SW 1271 (cell line): Measurements from ENCODE around the gene SOX4.

Experiments
- DNase-seq, 2 experiments: peaks; one replicate each; lab custom pipeline; 2025; lab: John Stamatoyannopoulos, UW

Gene SOX4

DNA sequence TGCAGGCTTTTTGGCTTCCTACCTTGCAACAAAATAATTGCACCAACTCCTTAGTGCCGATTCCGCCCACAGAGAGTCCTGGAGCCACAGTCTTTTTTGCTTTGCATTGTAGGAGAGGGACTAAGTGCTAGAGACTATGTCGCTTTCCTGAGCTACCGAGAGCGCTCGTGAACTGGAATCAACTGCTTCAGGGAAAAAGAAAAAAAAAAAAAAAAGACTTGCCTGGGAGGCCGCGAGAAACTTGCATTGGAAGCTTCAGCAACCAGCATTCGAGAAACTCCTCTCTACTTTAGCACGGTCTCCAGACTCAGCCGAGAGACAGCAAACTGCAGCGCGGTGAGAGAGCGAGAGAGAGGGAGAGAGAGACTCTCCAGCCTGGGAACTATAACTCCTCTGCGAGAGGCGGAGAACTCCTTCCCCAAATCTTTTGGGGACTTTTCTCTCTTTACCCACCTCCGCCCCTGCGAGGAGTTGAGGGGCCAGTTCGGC lies 420 bp downstream of the SOX4 start:
- DNase-seq, result peak; percentile 38 to 79

DNA sequence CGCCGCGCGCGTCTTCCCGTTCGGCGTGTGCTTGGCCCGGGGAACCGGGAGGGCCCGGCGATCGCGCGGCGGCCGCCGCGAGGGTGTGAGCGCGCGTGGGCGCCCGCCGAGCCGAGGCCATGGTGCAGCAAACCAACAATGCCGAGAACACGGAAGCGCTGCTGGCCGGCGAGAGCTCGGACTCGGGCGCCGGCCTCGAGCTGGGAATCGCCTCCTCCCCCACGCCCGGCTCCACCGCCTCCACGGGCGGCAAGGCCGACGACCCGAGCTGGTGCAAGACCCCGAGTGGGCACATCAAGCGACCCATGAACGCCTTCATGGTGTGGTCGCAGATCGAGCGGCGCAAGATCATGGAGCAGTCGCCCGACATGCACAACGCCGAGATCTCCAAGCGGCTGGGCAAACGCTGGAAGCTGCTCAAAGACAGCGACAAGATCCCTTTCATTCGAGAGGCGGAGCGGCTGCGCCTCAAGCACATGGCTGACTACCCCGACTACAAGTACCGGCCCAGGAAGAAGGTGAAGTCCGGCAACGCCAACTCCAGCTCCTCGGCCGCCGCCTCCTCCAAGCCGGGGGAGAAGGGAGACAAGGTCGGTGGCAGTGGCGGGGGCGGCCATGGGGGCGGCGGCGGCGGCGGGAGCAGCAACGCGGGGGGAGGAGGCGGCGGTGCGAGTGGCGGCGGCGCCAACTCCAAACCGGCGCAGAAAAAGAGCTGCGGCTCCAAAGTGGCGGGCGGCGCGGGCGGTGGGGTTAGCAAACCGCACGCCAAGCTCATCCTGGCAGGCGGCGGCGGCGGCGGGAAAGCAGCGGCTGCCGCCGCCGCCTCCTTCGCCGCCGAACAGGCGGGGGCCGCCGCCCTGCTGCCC lies 1.1 kb downstream of the SOX4 start:
- peak; percentile 16 to 52 for DNase-seq

DNA sequence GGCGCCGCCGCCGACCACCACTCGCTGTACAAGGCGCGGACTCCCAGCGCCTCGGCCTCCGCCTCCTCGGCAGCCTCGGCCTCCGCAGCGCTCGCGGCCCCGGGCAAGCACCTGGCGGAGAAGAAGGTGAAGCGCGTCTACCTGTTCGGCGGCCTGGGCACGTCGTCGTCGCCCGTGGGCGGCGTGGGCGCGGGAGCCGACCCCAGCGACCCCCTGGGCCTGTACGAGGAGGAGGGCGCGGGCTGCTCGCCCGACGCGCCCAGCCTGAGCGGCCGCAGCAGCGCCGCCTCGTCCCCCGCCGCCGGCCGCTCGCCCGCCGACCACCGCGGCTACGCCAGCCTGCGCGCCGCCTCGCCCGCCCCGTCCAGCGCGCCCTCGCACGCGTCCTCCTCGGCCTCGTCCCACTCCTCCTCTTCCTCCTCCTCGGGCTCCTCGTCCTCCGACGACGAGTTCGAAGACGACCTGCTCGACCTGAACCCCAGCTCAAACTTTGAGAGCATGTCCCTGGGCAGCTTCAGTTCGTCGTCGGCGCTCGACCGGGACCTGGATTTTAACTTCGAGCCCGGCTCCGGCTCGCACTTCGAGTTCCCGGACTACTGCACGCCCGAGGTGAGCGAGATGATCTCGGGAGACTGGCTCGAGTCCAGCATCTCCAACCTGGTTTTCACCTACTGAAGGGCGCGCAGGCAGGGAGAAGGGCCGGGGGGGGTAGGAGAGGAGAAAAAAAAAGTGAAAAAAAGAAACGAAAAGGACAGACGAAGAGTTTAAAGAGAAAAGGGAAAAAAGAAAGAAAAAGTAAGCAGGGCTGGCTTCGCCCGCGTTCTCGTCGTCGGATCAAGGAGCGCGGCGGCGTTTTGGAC lies 2.0 kb downstream of the SOX4 start:
- DNase-seq, result no peak

DNA sequence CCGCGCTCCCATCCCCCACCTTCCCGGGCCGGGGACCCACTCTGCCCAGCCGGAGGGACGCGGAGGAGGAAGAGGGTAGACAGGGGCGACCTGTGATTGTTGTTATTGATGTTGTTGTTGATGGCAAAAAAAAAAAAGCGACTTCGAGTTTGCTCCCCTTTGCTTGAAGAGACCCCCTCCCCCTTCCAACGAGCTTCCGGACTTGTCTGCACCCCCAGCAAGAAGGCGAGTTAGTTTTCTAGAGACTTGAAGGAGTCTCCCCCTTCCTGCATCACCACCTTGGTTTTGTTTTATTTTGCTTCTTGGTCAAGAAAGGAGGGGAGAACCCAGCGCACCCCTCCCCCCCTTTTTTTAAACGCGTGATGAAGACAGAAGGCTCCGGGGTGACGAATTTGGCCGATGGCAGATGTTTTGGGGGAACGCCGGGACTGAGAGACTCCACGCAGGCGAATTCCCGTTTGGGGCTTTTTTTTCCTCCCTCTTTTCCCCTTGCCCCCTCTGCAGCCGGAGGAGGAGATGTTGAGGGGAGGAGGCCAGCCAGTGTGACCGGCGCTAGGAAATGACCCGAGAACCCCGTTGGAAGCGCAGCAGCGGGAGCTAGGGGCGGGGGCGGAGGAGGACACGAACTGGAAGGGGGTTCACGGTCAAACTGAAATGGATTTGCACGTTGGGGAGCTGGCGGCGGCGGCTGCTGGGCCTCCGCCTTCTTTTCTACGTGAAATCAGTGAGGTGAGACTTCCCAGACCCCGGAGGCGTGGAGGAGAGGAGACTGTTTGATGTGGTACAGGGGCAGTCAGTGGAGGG lies 2.8 kb downstream of the SOX4 start:
- peak in 1 of 2 experiments; percentile 45 for DNase-seq

DNA sequence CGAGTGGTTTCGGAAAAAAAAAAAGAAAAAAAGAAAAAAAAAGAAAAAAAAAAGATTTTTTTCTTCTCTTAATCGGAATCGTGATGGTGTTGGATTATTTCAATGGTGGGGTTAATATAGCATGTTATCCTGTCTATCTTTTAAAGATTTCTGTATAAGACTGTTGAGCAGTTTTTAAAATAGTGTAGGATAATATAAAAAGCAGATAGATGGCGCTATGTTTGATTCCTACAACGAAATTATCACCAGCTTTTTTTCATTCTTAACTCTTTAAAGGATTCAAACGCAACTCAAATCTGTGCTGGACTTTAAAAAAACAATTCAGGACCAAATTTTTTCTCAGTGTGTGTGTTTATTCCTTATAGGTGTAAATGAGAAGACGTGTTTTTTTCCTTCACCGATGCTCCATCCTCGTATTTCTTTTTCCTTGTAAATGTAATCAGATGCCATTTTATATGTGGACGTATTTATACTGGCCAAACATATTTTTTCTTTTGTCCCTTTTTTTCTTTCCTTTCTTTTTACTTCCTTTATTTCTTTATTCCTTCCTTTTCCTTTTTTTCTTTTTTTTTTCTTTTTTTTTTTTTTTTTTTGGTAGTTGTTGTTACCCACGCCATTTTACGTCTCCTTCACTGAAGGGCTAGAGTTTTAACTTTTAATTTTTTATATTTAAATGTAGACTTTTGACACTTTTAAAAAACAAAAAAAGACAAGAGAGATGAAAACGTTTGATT lies 3.6 kb downstream of the SOX4 start:
- peak in 1 of 2 experiments; percentile 78 for DNase-seq

DNA sequence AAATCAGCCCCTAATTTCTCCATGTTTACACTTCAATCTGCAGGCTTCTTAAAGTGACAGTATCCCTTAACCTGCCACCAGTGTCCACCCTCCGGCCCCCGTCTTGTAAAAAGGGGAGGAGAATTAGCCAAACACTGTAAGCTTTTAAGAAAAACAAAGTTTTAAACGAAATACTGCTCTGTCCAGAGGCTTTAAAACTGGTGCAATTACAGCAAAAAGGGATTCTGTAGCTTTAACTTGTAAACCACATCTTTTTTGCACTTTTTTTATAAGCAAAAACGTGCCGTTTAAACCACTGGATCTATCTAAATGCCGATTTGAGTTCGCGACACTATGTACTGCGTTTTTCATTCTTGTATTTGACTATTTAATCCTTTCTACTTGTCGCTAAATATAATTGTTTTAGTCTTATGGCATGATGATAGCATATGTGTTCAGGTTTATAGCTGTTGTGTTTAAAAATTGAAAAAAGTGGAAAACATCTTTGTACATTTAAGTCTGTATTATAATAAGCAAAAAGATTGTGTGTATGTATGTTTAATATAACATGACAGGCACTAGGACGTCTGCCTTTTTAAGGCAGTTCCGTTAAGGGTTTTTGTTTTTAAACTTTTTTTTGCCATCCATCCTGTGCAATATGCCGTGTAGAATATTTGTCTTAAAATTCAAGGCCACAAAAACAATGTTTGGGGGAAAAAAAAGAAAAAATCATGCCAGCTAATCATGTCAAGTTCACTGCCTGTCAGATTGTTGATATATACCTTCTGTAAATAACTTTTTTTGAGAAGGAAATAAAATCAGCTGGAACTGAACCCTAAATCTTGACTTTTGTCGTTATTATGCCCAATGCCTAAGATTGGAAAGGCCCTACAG lies 4.5 kb downstream of the SOX4 start:
- no peak for DNase-seq

DNA sequence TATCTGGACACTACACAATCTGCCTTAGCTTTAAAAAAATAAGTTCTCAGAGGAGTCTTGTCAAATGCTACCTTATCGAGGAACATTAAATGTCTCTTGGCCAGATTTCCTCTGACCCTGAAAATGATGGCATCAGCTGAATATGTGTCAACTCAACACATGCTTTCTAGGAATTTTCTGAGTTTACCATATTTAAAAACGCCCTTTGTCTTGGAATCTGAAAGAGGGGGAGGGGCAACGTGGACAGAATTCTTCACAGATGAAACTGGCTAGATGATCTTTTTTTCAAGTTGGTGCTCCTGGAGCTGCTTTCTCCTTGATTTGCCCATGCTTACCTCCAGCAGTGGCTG lies 5.1 kb downstream of the SOX4 start:
- DNase-seq, result no peak

DNA sequence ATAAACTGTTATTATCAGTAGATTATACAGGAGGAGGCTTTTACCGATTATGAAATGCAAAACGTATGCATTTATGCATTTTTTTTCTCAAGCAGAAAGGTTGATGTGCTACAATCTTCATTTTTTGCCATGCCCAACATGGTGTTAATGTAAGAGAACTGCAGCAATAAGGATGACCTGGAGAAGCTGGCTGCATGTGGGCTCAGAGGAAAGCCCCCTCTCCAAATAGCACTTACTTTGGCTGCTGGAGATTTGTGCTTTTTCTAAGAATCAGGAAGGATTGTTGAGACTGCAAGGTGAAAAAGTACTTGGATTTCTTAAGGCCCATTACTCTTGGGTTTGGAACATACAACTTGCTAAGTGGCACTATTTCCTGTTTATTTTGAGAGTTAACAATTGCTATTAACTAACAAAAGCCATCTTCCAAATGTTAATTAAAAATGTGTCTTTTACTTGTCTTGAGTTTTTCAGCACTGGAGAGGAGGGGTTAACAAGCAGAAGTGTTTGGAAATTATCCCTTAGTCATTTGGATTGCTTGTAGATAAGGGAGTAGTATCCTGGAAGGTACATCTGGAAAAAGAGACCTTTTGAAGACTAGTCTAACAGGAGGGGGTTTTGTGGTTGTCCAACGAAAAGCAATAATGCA lies 5.6 kb downstream of the SOX4 start:
- no peak for DNase-seq

DNA sequence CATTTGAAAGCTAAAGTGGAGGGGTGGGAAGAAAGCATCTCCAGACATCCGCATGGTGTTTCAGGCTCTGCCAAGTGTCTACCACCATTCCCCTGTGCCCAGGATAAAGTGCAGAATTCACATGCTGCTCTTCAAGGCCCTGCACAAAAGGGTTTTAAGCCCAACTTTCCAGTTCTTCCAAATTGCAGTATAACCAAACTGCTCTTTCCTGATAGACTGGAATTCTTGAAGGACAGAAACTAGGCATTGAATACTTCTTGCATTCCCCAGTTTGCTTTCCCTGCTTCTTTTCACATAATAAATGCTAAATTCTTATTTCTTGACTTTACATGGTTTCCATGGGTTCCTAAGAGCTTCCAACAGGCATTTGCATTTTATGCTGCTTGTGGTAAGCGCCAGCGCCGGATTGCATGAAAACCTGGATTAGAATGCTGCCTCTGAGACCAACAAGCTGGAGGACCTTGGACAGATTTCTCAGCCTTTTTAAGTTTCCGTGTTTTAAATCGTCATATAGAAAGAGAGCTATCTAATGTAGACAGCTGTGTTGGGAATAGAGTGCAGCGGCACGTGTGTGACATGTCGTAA lies 7.9 kb downstream of the SOX4 start:
- no peak for DNase-seq

DNA sequence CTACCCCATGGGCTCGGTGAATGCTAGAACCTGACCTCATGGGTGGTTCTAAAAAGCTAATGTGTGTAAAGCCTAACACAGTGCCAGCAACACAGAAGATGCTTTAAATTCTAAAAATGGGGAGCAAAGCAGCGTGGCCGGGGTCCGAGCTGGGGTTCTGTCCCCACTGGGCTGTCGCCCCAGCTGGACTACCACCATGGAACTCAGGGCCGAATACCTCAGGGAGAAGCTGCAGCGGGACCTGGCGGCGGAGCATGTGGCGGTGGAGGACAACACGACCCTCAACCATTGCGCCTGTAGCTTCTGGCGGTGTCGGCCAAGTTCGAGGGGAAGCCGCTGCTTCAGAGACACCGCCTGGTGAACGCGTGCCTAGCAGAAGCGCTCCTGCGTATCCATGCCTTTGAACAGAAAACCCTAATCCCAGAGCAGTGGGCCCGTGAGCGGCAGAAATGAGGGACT lies 8.4 kb downstream of the SOX4 start:
- DNase-seq, result no peak

DNA sequence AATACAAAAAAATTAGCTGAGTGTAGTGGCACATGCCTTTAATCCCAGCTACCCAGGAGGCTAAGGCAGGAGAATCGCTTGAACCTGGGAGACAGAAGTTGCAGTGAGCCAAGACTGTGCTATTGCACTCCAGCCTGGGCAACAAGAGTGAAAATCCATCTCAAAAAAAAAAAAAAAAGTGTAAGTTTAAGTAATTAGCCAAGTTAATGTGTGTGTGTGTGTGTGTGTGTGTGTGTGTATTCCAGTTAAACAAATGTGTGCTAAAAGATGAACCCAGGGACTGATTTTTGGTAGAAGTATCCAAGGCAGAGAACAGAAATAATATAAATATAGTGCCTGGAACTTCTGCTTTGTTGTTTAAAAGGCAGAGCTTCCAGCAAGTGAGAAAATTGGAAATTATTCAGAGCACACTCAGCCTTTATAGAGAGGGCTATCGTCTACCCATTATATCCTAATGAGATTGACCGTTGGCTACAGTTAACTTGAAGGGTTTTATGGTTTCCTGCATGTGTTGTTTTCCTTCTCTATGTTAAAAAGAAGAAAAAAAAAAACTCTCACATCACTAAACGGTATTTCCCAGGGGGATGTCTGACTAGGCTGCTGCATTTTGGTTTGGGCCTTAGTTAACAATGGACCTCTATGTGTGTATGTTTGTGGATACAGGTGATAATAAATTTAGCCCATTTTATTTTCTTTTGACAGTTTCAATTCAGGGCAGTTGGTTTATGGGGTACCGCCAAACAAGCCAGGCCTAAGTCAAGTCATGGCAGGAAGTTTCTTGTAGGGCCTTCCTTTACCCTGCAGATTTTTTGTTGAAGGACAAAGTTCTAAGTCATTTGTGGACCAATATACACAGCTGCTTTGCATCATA lies 9.8 kb downstream of the SOX4 start:
- no peak for DNase-seq

DNA sequence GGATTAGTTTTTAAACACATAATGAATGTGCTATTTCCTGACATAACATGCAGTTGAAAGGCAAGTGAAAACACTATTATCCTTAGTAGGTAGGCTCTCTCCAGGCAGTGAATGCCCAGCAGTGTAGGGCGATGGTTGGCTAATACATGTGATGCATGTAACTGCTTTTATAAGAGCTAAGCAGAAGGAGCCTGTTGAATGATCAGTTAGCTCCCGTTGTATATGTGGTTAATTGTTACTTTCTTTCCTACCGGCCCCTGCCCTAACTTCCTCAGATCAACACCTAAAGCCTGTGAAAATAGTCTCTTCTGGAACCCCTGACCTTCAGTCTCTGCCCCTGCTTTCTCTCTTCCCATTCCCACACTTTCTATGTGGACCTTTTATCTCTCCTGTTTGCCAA lies 10.5 kb downstream of the SOX4 start:
- no peak for DNase-seq

DNA sequence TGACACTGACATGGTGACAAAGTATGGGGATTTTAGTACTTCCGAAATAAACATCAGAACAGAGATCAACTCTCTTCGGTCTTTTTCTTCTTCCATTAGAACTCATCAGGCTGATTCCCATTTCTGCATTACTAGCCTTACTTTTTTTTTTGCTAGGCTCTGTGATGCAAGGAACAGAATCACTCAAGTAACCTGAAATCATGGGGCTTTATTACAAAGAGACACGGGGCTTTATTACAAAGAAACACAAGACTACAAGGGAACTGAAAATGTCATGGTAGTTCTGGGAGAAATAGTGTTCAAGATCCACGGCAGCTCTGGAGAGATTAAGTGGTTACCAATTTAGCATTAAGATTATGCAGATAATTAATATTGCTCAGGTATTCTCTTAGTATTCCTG lies 11.6 kb downstream of the SOX4 start:
- DNase-seq, result no peak

DNA sequence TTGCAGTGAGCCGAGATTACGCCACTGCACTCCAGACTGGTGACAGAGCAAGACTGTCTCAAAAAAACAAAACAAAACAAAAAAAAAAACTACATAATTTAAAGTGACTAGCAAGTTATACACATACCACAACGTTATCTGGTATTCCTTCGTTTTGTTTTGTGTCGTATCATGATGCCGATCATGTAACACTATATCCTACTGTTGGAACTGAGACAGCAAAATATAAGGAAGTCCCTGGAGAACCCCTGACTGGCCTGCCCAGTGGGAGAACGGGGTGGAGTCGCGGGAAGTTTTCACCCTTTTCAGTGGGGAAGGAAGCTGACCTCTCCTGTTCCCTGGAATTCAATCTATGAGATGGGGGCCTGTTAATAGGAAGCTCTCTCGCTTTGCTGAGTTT lies 15.1 kb downstream of the SOX4 start:
- no peak for DNase-seq

DNA sequence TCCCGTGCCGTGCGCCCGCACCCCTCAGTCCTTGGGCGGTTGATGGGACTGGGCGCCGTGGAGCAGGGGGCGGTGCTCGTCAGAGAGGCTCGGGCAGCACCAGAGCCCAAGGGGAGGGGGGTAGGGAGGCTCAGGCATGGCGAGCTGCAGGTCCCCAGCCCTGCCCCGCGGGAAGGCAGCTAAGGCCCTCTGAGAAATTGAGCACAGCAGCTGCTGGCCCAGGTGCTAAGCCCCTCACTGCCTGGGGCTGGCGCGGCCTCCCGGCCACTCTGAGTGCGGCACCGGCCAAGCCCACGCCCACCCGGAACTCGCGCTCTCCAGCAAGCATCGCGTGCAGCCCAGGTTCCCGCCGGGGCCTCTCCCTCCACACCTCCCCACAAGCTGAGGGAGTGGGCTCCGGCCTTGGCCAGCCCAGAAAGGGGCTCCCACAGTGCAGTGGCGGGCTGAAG lies 16.4 kb downstream of the SOX4 start:
- no peak for DNase-seq

DNA sequence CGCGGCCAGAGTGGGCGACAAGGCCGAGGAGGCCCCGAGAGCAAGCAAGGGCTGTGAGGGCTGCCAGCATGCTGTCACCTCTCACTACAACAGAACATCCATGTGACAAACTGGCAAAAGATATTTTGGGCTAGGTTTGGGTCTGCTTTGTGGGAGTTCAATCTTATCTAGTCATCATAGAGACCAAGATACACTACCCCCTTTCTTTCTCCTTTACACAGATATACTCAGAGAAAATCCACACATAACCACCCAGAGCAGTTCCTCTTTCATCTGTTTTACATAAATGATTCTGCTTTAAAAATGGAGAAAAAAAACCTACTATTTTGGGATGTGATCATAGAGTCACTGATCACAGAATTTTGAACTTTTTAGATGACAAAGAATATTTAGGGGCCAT lies 16.8 kb downstream of the SOX4 start:
- DNase-seq, result no peak

DNA sequence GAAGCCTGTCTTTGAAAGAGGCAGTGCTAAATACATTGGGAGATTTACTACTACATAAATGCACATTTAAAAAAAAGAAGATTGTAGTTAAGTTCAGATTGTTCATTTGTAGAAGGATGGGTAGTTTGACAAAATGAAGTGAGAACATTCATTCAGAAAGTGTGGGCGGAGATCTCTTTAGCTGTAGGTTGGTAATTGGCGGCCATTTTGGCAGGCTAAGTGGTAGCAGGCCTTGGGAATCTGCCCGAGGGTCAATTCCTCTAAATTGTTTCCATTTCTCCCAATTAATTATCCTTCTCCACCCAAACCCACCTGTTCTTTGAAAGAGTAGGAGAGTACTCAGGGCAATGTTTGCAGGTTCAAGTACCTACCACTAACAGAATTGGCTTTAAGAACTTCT lies 17.9 kb downstream of the SOX4 start:
- no peak for DNase-seq

DNA sequence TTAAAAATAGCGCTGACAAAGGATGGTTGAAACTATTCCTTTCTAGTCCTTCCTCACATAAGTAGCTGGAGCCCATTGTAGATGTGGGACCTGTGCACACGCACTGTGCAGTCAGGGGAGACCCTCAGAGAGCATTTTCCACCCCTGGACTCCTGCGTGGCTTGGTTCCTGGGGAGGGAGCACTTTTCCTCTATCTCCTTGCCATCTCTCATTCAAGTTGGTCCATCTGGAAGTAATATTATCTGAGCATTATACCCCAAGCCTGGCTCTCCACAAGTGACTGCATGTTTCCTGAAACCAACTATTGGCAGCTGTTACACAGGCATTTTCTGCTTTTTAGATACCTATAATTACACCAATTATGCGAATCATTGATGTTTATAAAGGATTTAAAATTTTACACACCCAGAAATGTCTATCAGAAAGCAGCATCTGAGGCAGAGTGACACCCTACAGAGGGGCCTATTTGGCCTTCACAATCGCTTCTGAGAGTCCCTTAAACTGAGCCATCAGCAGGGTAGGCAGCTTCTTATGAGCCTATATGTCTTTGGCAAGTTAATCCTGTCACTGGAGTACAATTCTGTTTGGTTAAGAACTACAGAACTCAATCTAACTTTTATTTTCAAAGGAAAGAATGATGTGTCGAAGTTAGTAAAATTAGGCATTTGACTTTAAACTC lies 18.7 kb downstream of the SOX4 start:
- DNase-seq, result no peak
